ENCODE measurements around the gene ACSF2.

The ACSF2 gene

DNA sequence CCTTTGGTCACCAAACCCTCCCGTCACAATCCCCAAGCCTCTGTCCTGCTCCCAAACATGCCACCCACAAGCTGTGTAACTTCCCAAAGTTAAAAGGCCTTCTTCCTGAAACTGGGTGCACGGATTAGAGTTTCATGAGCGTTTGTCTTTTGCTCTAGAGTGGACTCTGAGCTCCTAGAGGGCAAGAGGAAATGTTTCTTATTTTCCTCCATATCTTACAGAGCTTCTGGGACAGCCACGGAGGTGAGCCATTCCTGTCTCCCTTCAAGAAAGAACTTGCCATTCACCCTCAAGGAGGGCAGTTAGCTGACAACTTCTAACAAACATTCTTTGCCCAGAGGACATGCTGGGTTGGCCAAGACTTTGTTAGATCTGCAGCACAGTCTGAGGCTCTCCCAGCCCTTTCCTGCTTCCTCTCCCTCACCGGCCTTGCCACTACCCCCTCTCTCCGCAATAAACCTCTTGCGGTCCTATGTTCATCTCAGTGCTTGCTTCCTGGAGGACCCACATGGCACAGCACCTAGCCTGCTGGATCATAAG, 79.6 kb downstream of the ACSF2 start:
- DNase-seq, result no peak

DNA sequence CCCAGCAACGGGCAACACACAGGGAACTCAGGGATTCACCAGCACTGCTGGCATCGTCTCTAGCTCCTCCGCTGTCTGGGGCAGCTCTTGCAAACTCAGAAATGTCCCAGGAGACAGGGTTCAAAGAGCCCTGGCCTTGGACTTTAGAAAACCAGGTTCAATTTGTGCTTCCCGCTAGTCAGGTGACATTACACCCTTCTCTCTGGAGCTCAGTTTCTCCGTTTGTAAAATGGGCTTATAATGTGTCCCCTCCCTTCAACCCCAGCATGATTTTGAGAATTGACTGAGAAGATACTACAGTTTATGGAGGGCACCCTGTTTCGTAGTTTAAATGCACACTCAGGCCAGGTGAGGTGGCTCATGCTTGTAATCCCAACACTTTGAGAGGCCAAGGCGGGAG, 80.3 kb downstream of the ACSF2 start:
- no peak for DNase-seq

DNA sequence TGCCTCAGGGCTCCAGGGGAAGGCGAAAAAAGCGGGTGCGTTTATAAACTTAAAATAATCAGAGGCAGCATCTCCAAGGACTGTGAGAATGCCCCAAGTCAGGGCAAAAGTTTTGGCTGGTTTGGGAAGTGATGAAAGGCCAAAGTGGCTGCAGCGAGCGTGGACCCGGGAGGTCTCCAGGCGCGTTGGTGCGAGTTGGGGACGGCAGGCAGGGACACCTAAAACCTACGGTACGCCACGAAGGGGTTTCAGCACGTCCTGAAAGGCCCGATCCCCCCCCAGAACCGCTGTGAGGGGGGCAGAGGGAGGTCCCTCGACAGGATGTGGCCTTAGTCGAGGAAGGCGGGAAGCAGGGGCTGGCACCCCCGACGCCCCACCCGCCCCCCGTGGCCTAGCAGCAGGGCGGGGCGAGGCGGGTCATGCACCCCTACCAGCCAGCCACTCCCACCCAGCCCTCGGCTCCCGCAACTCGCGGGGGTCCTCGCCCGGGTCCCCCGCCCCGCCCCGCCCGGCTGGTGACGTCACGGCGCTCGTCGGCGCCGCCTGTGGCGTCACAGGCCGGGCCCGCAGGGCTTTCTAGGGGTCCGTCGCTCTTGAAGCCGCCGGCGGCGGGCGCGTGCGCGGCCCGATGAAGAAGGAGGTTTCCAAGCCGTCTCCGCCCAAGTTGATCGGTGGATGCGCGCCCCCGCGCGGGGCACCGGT, 82.0 kb downstream of the ACSF2 start, which contains the start of gene MYCBPAP:
MYCBPAP (plus strand) TSS at position 569 of the 702 bp plus-strand sequence. CDS start 236 bp downstream, outside the sequence.
- DNase-seq, result peak; percentile 90

DNA sequence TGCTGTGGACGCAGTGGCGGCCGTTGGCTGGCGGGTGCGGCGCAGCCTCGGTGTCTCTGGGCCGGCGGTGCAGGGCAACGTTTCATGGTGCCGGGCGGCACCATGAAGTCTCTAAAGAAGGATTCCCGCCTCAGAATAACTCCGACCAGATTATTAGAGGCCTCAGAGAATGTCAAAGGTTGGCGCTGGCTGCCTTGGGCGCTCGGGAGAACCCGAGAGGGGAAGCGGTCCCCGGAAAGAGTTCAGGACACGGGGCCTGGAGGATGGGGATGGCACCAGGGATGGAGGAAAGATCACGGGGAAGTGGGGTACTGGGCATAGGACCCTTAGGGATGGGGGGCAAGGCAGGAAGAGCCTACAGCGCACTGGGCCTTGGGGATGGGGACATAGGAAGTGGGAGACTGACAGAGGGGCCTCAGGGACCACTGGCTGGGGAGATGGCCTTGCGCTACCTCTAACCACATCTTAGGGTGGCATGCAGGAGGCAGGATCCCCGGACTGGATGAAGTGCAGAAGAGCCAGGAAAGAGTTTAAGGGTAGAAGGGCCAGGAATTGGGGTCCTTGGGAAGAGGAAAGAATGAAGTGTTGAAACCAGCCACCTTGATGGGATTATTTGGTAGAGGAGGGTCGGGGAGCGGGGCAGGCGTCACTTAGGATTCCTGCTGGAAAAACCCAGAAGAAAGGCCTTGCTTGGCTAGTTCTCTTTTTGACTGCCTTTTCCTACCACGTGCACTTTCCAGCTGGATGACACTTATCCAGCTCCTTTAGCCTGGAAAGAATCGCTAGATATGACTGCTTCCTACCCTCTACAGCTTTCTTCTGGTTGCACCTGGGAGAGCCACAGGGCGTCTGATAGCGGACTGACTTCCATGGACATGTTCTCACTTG, 82.8 kb downstream of the ACSF2 start:
- no peak for DNase-seq

DNA sequence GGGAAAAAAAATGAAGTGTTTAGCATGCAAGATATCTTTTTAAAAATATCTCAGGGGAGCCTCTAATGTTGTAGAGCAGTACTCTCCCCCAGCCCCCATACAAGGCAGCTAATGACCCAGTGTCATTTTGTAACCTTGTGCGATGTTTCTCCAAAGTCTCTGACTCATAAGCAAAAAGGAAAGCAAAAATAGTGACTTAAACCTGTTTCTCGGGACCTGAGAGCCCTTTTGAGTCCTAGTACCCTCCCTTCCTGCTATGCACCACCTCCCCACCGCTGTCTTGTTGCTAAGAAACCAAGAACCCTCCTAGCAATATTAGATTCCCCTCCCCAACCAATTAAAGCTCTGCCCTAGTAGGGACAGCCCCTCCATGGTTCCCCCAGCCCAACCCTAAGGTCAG, 85.0 kb downstream of the ACSF2 start:
- DNase-seq, result peak; percentile 51

DNA sequence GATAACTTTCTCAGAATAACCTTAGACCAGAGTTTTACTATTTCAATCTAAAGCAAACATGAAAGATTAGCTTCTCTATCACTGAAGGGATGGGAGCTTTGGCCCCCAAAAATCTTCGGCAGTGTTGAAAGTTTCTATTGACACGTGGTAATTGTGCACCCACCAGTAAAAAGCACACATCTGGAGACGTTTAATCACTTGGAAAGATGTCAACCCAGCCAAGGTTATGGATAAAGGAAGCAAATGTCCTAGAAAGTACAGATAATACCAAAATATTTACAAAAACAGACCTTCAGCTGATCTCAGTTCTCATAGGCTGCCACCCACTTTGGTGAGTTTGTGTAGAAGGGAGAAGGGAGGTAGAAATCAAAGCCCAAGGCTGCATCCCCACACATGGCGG, 87.5 kb downstream of the ACSF2 start:
- no peak for DNase-seq

DNA sequence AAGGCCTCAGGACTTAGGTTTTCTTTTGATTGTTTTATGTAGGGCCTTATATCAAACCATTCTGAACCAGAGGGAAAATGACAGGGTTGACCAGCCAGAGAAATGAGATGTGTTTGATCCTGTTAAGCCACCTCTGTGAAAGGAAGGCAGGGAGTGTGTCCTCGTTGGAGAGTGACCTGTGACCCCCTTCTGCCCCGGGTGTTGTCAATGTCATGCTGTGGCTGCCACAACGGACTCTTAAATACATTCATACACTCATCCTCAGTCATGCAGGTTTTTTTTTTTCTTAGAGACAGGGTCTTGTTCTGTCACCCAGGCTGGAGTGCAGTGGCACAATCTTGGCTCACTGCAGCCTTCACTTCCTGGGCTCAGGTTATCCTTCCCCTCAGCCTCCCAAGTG, 88.4 kb downstream of the ACSF2 start:
- no peak for DNase-seq

DNA sequence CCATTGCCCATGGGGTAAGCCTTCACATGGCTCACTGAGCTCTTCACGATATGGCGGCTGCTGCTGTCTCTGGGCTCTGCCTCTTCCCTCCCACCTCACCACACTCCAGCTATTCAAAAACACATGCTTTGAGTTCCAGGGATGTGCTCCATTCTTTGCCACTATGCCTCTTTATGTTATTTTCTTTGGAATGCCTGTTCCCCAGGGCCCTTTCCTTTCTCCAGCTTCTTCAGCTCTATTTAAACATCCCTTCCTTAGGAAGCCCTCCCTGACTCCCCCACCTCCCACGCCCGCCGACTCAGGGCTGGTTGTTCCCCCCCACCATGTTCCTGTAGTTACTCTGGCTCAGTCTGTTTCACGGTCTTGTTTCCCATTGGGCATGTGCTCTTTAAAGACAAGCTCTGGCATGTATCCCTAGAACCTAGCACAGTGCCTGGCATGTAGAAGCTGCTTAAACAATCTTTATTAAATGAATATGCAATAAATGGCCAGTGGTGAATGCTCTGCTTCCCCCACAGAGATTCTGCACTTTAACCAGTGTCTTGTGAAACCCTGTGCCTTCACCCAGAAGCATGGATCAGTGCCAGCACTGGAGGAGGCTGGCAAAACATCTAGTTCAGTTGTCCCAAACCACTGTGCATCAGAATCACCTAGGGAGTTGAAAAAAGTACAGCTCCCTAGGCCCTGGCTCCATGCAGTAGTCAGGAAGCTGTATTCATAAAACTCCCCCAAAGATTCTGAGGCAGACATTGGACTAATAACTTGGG, 89.1 kb downstream of the ACSF2 start:
- no peak for DNase-seq

DNA sequence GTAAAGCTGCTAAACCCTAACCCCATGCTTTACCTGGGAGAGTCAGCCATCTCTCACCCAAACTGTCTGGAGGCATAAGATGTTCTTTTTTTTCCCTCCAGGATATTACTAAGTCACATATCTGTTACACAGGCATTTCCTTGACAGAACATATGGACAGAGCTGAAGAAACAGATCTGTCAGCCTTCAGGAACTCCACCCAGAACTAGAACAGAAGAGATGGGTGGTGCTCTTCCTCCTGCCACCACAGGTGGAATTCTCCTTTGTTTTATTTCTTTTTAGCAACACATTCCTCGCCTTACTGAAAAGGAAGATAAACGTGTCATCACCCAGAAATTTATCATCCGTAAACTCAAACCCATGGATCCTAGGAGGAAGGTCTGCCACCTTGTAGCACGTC, 91.0 kb downstream of the ACSF2 start:
- DNase-seq, result no peak

DNA sequence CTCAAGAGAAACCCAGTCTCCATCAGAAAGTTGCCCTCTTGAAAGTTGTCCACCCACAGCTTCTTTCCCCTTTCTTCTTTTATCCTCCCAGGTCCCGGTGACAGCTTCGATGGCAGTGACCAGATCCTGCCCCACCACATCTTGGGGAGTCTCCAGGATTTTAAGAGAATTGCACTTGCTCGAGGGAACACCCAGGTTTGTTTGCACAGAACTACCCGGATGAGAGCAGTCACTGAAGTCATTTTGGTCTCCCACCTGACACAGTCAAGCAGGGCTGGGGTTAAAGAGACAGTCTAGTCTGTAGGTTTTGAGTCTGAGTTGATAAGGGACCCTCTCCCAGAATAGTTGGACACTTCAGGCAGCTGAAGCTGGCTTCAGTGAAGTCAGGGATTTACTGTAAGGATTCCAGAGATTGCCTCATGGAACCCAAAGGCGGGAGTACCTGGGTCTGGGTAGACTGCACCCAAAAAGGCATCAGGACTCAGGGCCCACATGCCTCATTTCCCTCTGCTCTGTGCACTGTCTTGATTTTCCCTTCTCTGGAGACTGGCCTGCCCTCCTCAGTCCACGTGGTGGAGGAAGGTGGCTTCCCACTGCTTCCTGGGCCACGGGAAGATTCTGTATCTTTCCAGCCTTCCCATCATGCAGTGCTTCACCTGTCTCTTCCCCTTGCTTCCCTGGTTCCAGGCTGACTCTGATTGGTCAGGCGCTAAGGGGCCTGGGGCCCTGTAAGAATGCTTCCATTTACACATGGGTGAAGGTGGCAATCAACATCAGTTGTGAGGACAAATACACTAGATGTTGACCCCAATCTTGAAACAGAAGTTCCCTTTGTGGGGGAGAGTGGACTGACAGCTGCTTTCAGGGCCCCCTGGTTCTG, 91.7 kb downstream of the ACSF2 start:
- DNase-seq, result no peak

DNA sequence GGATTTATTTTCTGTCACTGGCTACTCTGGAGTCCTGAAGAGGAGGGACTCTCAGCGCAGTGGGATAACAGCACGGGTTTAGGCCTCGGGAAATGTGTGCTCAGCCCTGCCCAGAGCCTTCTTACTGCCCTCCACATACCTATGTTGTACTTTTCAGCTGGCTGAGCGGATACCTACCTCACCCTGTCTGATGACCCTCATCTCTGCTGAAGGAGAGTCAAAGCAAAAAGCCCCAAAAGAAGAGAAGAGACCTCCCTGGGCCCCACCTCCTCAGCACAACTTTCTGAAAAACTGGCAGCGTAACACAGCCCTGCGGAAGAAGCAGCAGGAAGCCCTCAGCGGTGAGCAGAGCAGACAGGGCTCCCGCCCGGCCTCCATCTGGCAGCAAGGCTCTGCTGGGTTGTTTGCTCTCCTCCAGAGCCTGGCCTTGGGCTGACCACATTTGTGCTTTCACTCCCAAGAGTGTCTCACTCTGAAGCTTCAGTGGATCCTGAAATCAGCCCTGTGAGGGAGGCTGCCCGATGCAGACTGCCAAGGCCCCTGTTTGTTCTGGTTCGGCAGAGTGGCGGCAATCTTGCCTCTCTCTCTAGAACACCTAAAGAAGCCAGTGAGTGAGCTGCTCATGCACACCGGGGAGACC, 92.5 kb downstream of the ACSF2 start:
- DNase-seq, result no peak

DNA sequence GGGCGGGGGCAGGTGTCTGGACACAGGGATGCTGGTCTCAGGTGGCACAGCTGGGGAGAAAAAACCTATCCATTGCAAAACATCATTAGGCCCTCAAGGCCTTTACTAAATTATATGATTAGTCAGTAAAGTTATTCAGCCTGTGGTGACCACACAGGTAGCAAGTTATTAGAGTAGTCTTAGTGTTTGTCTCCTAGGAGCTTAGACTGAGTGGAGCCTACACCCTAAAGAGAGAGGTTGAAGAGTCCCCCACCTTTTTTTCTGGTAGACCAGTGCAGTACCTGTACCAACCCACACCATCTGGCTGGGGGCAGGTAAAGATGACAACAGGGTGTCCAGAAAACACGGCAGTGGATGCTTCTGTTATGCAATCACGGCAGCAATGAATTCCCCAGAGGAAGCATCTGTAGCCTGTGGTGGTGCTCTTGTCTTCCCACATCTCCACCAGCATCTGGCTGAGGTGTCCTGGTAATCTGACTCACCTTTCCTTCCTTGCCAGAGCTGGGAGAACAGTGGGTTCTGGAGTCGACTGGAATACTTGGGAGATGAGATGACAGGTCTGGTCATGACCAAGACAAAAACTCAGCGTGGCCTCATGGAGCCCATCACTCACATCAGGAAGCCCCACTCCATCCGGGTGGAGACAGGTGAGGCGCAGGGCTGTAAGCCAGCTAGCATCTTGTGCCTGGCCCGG, 93.3 kb downstream of the ACSF2 start:
- no peak for DNase-seq

DNA sequence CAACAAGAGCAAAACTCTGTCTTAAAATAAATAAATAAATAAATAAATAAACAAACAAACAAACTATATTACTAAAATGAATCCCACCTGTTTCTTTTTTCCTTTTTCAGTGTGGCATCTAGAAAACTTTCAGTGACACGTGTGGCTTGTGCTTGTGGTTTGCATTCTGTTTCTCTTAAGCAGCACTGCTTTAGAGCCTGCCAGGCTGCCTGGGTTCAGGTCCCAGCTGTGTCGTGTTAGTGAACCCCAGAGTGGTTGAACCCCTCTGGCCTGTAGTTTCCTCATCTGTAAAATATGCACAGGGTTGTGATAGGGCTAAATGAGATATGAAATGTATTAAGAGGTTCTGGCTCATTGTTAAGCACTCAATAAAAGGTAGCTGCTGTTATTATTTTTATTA, 94.5 kb downstream of the ACSF2 start:
- DNase-seq, result no peak

DNA sequence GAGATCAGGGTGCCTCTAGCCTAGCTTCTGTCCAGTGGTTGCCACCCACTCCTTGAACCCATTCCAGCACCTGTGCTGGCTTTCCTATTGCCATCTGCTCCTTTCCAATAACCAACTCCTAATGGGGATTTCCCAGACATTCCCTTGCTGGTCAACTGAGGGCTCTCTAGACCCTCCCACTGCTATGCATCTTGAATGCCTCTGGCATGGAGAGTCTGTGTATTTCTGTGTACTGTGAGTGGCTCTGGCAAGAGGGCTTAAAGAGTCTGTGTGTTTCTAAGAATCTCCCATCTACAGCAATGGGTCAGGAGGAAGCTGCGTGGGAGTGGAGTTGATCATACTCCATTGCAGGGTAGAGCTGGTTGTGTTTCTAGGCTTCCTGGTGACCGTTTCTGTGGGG, 95.5 kb downstream of the ACSF2 start:
- DNase-seq, result no peak

DNA sequence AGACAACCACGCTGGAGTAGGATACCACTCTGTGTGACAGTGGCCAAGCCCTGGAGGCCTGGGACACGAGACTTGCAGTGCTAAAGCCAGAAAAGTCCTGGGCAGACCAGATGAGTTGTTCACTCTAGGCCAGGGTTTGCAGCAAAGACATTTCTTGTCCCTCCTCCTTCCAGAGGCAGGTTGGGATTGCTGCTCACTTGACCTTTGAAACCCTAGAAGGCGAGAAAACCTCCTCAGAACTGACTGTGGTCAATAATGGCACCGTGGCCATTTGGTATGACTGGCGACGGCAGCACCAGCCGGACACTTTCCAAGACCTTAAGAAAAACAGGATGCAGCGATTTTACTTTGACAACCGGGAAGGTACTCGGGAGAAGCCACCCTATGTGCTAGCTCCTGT, 96.7 kb downstream of the ACSF2 start:
- no peak for DNase-seq

DNA sequence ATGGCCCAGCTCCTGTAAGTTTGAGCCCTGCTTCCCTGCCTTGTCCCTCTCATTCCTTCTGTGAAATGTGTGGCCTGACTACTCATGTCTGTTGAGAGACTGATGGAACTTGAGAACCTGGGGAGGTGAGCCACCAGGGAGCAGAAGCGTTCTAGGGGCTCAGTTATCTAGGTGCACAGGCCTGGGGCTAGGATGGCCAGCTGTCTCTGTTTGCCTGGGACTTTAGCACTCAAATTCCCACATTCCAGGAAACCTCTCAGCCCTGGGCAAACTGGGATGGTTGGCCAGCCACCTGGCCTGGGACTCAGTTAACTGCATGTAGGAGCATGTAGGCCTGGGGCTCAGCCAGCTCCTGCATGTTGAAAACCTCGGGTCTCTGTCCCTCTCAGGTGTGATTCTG, 97.2 kb downstream of the ACSF2 start:
- no peak for DNase-seq

Data from CD4-positive, alpha-beta T cell treated with Interleukin-15 for 1 hour (primary cell).